Endothelial cell of umbilical vein (primary cell): ENCODE measurements around the gene ARL6IP6. TPM values are rescaled to one million over a fixed set of nuclear protein-coding genes. Genes with fewer than 3 reads are reported as not detected.

Experiments used
- BruUV-seq: library from RNA; stranded (reverse); fragments of 400-500 nt; replicated peaks from 2 replicates; lab custom pipeline; 2021; lab: Mats Ljungman, UMichigan
- CTCF ChIA-PET: fragments of 300-600, 350-600 bp; sonication (Branson Sonifier 250); formaldehyde crosslinking; loops from one replicate; lab custom pipeline; 2021; ENCODE audit warnings: antibody characterized with exemption, inconsistent platforms; lab: Charles Lee
- POLR2A ChIA-PET: fragments of 300-600, 350-600 bp; sonication (Branson Sonifier 250); formaldehyde crosslinking; loops from one replicate; lab custom pipeline; 2021; ENCODE audit warnings: antibody characterized with exemption, inconsistent platforms; lab: Charles Lee
- DNase-seq: peaks from one replicate; pipeline ENCODE4 v3.0.0-alpha.2; 2011; ENCODE audit warnings: low read depth, low spot score
- FAIRE-seq: peaks from 2 replicates; lab custom pipeline; 2011; peaks lifted over from hg19 to GRCh38; lab: Jason Lieb, UNC
- H2AFZ ChIP-seq: 2 replicates; pipeline ENCODE4 v1.6.0; 2012; ENCODE audit warnings: low read depth, low read length, control low read depth, inconsistent platforms
- H3K27ac ChIP-seq: 2 replicates; pipeline ENCODE4 v1.5.1; 2011; ENCODE audit warnings: low read depth, mild to moderate bottlenecking, control low read depth, low read length, moderate library complexity; ENCODE audit not compliant: insufficient read depth
- H3K27me3 ChIP-seq, 2 experiments: 2 replicates each; pipeline versions ENCODE4 v1.6.0 to v1.6.1; 2011; ENCODE audit warnings: low read length in 2 of 2, mixed read lengths in 1 of 2; ENCODE audit not compliant: control insufficient read depth in 2 of 2, insufficient read depth in 2 of 2
- H3K36me3 ChIP-seq, 2 experiments: 2 replicates in 1 of 2; 3 replicates in 1 of 2; pipeline ENCODE4 v1.5.1; 2011; ENCODE audit warnings: low read length in 2 of 2, mild to moderate bottlenecking in 1 of 2, moderate library complexity in 1 of 2; ENCODE audit not compliant: control insufficient read depth in 2 of 2, insufficient read depth in 2 of 2; ENCODE audit errors: extremely low read depth in 1 of 2
- H3K4me1 ChIP-seq: 3 replicates; pipeline ENCODE4 v1.5.1; 2011; ENCODE audit warnings: mild to moderate bottlenecking, low read length; ENCODE audit not compliant: control insufficient read depth, insufficient read depth; ENCODE audit errors: extremely low read depth
- H3K4me2 ChIP-seq: 2 replicates; pipeline ENCODE4 v1.6.1; 2011; ENCODE audit warnings: low read length, control low read depth, mixed read lengths; ENCODE audit not compliant: insufficient read depth
- H3K4me3 ChIP-seq, 3 experiments: fragments of 200-600 bp in 1 of 3; sonication (generic), shearing (Covaris generic) in 1 of 3; replicated peaks in 1 of 3; 2 replicates each; pipeline ENCODE4 v1.5.1; 2011 to 2016; ENCODE audit warnings: control low read depth in 3 of 3, low read length in 3 of 3, mild to moderate bottlenecking in 2 of 3, inconsistent platforms in 1 of 3, low read depth in 1 of 3, moderate library complexity in 1 of 3; ENCODE audit not compliant: insufficient read depth in 1 of 3
- H3K79me2 ChIP-seq: 2 replicates; pipeline ENCODE4 v1.6.0; 2012; ENCODE audit warnings: low read length, inconsistent platforms; ENCODE audit not compliant: control insufficient read depth, insufficient read depth
- H3K9ac ChIP-seq: replicated peaks from 2 replicates; pipeline ENCODE3; 2011; ENCODE audit warnings: low read length, control low read depth; ENCODE audit not compliant: insufficient read depth; ENCODE audit errors: extremely low read depth
- H3K9me1 ChIP-seq: replicated peaks from 3 replicates; pipeline ENCODE4 v1.6.0; 2011; ENCODE audit warnings: mild to moderate bottlenecking, low read length; ENCODE audit not compliant: control insufficient read depth, insufficient read depth; ENCODE audit errors: extremely low read depth
- H3K9me3 ChIP-seq: replicated peaks from 2 replicates; pipeline ENCODE4 v1.5.1; 2012; ENCODE audit warnings: low read length, inconsistent platforms; ENCODE audit not compliant: control insufficient read depth, insufficient read depth
- H4K20me1 ChIP-seq: replicated peaks from 2 replicates; pipeline ENCODE3; 2011; ENCODE audit warnings: mild to moderate bottlenecking, low read length; ENCODE audit not compliant: control insufficient read depth, insufficient read depth; ENCODE audit errors: extremely low read depth
- CTCF ChIP-seq, 2 donors: IDR thresholded peaks; 1 replicate in 1 of 2; 2 replicates in 1 of 2; pipeline ENCODE4 v1.5.1; 2011; ENCODE audit warnings: low read length in 2 of 2, mild to moderate bottlenecking in 2 of 2, moderate library complexity in 2 of 2, control low read depth in 1 of 2, inconsistent platforms in 1 of 2, low read depth in 1 of 2; ENCODE audit not compliant: insufficient read depth in 1 of 2; ENCODE audit errors: extremely low read depth in 1 of 2
- EZH2 ChIP-seq: IDR thresholded peaks from 2 replicates; pipeline ENCODE4 v1.6.1; 2012; ENCODE audit warnings: borderline replicate concordance, low read depth, mild to moderate bottlenecking, moderate library complexity, low read length, inconsistent platforms; ENCODE audit not compliant: severe bottlenecking
- FOS ChIP-seq: IDR thresholded peaks from 2 replicates; pipeline ENCODE4 v1.6.1; 2011; ENCODE audit warnings: mild to moderate bottlenecking, low read length, moderate library complexity, borderline replicate concordance; ENCODE audit not compliant: insufficient read depth
- GATA2 ChIP-seq: IDR thresholded peaks from 2 replicates; pipeline ENCODE4 v1.7.0; 2011; ENCODE audit warnings: low read depth, mild to moderate bottlenecking, moderate library complexity, mixed read lengths, low read length; ENCODE audit not compliant: insufficient read length, insufficient read depth
- JUN ChIP-seq: IDR thresholded peaks from 2 replicates; pipeline ENCODE4 v1.6.1; 2011; ENCODE audit warnings: borderline replicate concordance, low read depth; ENCODE audit not compliant: insufficient read length, insufficient read depth
- MAX ChIP-seq: IDR thresholded peaks from 2 replicates; pipeline ENCODE4 v1.6.1; 2011; ENCODE audit not compliant: insufficient read depth, insufficient read length
- MYC ChIP-seq: IDR thresholded peaks from one replicate; pipeline ENCODE4 v1.6.1; 2011; ENCODE audit warnings: mild to moderate bottlenecking, low read depth, low read length
- POLR2A ChIP-seq: IDR thresholded peaks from 2 replicates; pipeline ENCODE4 v1.6.1; 2012; ENCODE audit warnings: low read depth, mild to moderate bottlenecking, control low read depth, low read length
- POLR2AphosphoS5 ChIP-seq: IDR thresholded peaks from 2 replicates; pipeline ENCODE4 v1.6.1; 2012; ENCODE audit warnings: low read depth, mild to moderate bottlenecking, control low read depth, low read length, moderate library complexity; ENCODE audit not compliant: insufficient read depth
- dilution Hi-C: fragments of 300-500 bp; cut with MboI; formaldehyde crosslinking; loops from one replicate; pipeline ENCODE4 v1.15.0; 2019; ENCODE audit warnings: low sequenced_read_pairs; ENCODE audit not compliant: extremely low pct_ligation_motif_present
- intact Hi-C: fragments of 100-400 bp; cut with micrococcal nuclease; formaldehyde crosslinking; loops from one replicate; pipeline ENCODE4 v1.10.0; 2022
- polyA plus RNA-seq, 4 experiments: library from polyadenylated mRNA; depleted of rRNA in 3 of 4; stranded (reverse) in 3 of 4; unstranded in 1 of 4; fragments of >200 nt; gene quantifications; 2 replicates each; pipeline versions ENCODE4 v1.2.1 to v1.2.3, GENCODE V29; 2011 to 2012; ENCODE audit warnings: missing spikeins in 1 of 4
- total RNA-seq: library from RNA; stranded (reverse); gene quantifications from 2 replicates; pipeline ENCODE4 v1.2.3, GENCODE V29; 2021

Gene ARL6IP6
- total and polyA plus RNA-seq, 2 donors (not counting 3 experiments of a cell fraction or from before 2014, with no cell fraction given) = 36.5 to 57.8 TPM

- ChIA-PET CTCF (no interaction called here), POLR2A (no interaction called here)
- DNase-seq (no peak), FAIRE-seq (no peak)
- Histone ChIP-seq H3K27me3 (no peaks in the 10 kb centered on the region), H3K4me1 (no peaks in the 10 kb centered on the region), H3K9me3 (no peaks in the 10 kb centered on the region), H3K79me2 (no peaks in the 10 kb centered on the region), H3K9me1 (no peaks in the 10 kb centered on the region), H2AFZ (no peak overlapping the region), H4K20me1 (no peaks in the 10 kb centered on the region), H3K36me3 (no peaks in the 10 kb centered on the region), H3K4me2 (no peak overlapping the region), H3K4me3 (no peak overlapping the region), H3K27ac (no peak overlapping the region), H3K9ac (no peak overlapping the region)
- no TSS peak for BruUV-seq
- TF ChIP-seq JUN (no peak), FOS (no peak), EZH2 (no peak), GATA2 (no peak), POLR2AphosphoS5 (no peak), MAX (no peak), CTCF (IDR thresholded peaks at IDR 0.05; ENCODE audit: extremely low read depth in 1 of 2, insufficient read depth in 1 of 2, low read depth in 1 of 2, low read length in 2 of 2) (no peak), POLR2A (no peak), MYC (no peak)
- dilution Hi-C loops = no loop called here
- intact Hi-C loops = no loop called here
Observed at GRCh38 chr2:152781175-152781574, 62.8 kb downstream of the ARL6IP6 start.
